CD4-positive, alpha-beta T cell treated with Interleukin-4 for 4 hours (primary cell): ENCODE results near the gene CCDC28A.

Experiments
- DNase-seq: peaks from one replicate; pipeline ENCODE4 v3.0.0-alpha.2; 2020

Gene CCDC28A

GRCh38 chr6:138796771-138797170 is 23.2 kb downstream of the CCDC28A start:
- DNase-seq = no peak

GRCh38 chr6:138797806-138798446 is 24.4 kb downstream of the CCDC28A start:
- no peak for DNase-seq

DNA sequence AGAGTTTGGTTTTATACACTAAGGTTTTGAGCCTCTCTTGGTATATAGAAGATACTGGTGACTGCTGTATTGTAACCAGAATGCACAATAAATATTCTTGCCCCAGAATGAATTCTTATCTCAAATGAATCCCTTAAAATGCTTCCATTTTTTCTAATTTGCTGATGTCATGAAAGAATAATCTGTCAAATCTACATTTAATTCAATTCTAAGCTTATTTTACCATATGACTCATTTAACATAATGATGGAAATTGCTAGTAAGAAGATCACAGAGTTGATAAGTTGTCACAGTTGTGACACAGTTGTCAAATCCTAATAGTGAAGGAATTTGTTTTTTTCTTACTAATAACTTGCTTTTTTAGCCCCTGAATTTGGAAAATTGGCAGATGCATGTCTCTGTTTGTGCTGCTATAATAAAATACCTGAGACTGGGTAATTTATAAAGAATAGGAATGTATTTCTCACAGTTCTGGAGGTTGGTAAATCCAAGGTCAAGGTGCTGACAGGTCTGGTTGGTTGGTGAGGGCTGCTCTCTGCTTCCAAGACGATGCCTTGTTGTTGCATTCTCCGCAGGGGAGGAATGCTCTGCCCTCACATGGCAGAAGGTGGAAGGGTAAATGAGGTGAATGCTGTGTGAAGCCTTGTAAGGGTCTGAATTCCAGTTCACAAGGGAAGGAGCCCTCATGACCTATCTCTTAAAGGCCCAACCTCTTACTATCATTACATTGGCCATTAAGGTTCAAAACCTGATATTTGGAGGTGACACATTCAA is 27.0 kb downstream of the CCDC28A start:
- no peak for DNase-seq

DNA sequence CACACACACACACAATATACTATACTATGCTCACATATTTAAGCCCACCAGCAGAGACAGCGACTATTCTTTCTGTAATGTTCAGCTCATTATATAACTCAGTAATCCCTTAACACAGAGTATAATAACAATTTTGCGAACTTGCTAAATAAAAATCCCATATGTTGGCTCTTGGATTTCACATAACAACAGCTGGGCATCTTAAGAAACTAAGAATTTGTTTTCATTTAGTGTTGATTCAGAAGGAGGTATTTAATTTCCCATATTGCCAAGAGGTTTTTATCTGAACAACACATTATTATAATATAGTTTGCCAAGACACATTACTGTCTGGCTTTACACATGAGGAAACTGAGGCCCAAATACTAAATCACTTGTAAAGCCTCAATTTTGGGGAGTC is 29.8 kb downstream of the CCDC28A start:
- DNase-seq = no peak

DNA sequence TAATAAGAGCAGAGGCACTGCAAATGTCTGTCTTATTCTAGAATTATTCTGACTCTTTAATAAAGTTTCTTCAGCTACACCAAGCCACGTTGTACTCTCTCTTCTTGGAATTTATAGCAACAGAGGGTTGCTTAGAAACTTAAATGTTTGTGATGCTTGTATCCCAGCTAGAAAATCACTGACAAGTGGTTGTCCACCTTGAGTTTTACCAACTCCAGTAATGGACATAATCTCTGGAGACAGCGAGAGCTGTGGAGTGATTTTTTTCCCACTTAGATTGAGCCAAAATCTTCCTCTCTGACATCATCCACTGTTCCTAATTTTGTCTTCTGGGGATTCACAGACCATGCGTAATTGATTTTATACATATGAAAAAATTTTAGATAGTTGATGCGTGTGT is 30.3 kb downstream of the CCDC28A start:
- no peak for DNase-seq

DNA sequence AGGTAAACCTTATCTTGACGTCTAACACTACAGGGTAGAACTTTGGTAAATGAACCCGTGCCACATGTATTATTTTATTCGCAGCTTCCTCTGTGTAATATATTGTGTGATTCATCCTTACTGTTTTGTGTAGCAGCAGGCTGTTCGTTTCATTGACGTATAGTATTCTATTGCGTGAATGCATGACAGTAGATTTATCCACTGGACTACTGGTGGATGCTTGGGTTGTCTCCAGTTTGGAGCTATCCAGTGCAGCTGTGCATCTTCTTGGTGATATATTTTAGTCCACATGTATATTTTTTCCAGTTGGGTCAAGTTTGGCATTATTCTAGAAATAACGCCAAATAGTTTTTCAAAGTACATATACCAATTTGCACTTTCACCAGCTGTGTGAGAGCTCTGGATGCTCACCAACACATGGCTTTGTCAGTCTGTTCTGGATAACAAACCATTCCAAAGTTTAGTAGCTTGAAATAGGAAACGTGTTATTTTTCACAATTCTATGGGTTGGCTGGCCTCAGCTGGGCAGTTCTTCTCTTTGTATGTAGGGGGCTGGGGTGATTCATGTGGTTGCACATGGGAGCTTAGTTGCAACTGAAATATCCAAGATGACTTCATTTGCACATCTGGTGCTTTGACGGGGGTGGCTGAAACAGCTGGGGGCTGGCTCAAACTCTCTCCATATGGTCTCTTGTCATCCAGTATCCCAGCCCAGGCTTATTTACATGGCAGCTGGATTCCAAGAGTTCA is 31.6 kb downstream of the CCDC28A start:
- DNase-seq = no peak

- no peak for DNase-seq
These were observed 33.3 kb downstream of the CCDC28A start for GRCh38 chr6:138806889-138807288.

DNA sequence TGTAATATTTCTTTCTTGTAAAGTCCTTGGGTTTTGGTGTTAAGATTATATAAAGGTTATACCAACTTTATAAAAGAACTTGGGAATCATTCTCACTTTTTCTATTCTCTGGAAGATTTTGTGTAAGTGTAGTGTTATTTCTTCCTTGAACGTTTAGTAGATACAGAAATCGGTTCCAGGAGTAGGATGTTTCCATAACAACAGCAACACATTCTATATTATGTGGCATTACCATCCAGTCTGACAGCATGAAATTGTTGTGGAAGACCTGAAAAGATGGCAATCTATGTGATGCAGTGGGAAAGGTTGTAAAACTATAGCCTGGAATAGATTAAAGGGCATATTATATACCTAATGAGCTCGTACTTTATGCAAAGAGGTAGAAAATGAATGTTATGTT is 36.1 kb downstream of the CCDC28A start:
- no peak for DNase-seq

- DNase-seq = no peak
These were observed 38.3 kb downstream of the CCDC28A start for GRCh38 chr6:138811866-138812265.

DNA sequence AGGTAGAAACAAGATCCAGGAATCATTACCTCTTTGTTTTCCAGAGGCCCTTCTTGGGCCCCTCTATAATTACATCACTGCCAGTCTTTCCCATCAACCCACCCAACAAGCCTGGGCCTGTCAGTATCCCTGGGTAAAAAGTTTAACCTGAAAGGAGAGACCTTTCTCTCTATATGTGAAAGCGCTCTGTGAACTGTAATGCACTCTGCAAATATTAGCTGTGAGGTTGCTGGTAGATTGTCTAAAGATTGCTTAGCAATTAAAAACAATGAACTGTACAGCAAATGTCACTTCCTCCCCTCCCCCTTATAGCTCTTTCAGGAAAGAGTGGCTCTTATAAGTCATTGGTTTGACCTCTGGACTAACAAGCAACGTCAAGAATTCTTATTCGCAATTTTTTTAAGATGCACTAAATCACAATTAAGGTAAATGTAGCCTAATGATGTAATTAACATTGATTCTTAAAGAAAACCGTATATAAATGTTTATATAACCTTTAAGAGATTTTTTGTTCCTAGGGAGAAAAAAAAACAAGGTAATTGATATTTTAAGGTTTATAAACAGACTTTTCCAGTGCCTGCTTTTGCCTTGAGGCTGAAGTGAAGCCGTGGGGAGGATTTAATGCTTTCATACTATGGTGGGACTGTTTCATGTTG is 40.7 kb downstream of the CCDC28A start:
- DNase-seq = no peak

- DNase-seq = no peak
These were observed 41.7 kb downstream of the CCDC28A start for GRCh38 chr6:138815221-138815620.

DNA sequence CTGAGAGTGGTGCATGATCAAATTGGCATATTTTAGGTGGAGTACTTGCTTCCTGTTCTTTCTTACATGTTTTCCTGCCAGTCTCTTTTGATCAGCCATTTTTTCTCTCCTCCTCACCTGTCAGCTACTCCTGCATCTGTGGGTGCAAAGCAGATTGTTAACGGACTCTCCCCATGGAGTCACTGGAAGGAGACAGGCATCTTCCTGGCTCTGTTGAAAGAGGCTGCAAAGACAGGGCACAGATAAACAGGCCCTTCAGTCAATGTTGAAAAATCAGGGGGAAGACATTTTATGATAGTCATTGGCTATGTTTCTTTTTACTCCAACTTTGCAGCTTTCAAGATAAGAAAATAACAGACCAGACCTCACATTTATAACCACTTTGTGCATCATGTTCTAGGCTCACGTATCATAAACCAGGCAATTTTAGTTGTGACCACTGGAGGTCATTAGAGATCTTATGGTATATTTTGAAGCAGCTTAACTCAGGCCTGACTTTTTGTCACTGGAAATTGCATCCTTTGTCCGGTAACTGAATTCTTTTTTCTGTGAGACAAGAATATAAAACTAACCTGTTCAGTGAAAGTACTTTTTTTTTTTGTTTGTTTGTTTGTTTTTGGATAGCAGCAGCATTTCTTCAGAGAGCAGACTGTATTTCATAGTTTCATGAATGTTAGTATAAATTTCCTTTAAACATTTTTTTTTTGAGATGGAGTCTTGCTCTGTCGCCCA is 42.4 kb downstream of the CCDC28A start:
- DNase-seq = peak; percentile 59

GRCh38 chr6:138817799-138818198 is 44.2 kb downstream of the CCDC28A start:
- DNase-seq = no peak

- DNase-seq = no peak
These were observed 45.1 kb downstream of the CCDC28A start for GRCh38 chr6:138818496-138819194.

DNA sequence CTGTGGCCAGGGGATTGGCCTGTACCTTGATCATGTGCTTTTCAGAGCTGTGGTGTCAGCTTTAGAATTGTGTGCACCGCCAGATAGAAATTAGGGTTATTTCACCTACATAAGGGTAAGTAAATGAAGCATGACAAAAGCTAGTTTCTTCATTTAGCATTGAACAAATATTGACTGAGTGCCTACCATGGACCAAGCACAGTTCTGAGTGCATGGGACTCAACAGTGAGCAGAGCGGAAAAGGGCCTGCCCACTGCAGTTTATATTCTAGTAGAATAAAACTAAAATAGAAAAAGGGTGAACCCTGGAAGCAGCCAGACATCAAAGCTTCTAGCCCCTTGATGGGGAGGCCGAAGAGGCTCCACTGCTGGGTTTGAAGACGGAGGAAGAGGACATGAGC is 48.0 kb downstream of the CCDC28A start:
- no peak for DNase-seq

GRCh38 chr6:138824482-138825144 is 51.0 kb downstream of the CCDC28A start:
- no peak for DNase-seq

DNA sequence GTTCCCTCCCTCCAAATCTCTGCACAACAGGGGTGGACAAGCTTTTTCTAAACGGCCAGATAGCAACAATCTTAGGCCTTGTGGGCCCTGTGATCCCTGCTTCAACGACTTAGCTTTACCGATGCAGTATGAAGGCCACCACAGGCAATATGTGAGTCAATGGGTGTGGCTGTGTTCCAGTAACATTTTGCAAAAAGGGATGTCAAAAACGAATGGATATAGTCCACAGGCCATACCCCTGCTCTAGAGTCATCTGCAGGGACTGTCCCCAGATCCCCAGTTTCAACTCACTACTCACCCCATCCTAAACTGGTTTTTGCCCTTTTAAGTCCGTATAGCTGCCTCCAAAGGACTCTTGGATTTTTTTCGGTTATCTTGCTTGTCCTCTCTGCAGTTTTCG is 56.7 kb downstream of the CCDC28A start:
- DNase-seq = no peak

DNA sequence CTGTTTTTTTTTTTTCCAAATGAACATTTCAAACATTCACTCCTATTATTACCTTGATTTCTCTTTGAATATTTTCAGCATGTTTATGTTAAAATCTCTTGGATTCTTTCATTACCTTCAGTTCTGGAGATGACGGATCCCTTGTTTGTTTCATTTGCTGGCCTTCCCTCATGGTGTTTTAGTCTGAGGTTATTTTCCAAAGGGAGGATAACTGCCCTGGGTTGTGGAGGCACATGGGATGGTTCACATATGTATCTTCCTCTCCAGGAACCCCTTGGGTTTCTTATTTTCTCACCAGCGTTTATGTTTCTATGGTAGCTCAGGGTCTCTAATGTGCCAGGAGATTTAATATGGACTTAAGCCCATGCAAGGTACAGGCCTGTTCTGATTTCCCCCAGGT is 58.6 kb downstream of the CCDC28A start:
- no peak for DNase-seq

DNA sequence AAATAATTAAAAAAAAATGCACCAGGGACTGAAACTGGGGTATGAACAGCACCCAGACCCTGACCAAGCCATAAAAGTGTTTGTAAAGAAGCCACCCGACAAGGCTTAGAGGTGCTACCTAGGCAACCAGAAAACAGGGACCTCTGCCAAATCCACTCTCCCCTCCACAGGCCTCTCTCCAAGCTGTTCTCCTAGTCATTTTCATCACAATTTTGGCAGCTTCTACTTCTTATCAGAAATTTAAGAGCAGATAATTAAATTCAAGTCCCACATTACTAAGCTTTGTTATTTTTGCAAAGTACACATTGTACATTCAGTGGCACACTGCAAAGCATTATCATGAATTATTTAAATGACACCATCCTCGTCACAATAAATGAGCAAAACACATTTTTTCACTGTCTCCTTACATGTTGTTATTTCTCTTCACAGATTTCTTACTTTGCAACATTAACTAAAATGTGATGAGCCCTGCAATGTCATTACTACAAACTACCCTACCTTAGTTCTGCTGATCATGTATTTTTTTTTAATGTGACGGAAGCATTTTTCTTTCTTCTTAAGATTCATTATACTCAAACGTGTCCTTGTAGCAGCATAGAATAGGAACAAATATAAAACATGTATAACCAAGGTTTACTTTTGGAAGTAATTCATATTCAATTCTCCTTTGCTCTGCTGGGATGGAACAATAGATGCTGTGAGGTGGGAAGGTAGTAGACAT is 60.4 kb downstream of the CCDC28A start:
- no peak for DNase-seq

- no peak for DNase-seq
These were observed 63.7 kb downstream of the CCDC28A start for GRCh38 chr6:138837246-138837645.
